Small intestine (tissue), 7 donors: ENCODE data around the gene LYVE1. TPM values are rescaled to one million over a fixed set of nuclear protein-coding genes. Genes with fewer than 3 reads are reported as not detected.
A peak's percentile ranks its signal among the peaks of the same experiment; 100 is the strongest.

Experiments
- DNase-seq, 2 donors: peaks; one replicate each; pipeline versions ENCODE4 v3.0.0 to v3.0.0-alpha.2; 2013
- FAIRE-seq: peaks from 2 replicates; lab custom pipeline; 2012; peaks lifted over from hg19 to GRCh38; lab: Jason Lieb, UNC
- H3K27ac ChIP-seq, 3 donors: one replicate each; pipeline ENCODE4 v1.5.1; 2013; ENCODE audit warnings: low read length in 2 of 3, mild to moderate bottlenecking in 2 of 3, control low read depth in 1 of 3, inconsistent platforms in 1 of 3, low read depth in 1 of 3, moderate library complexity in 1 of 3
- H3K27me3 ChIP-seq, 3 donors: one replicate each; pipeline ENCODE4 v1.6.1; 2013; ENCODE audit warnings: low read length in 3 of 3, inconsistent platforms in 1 of 3; ENCODE audit not compliant: control insufficient read depth in 3 of 3, insufficient read depth in 3 of 3
- H3K36me3 ChIP-seq, 3 donors: one replicate each; pipeline ENCODE4 v1.6.1; 2013; ENCODE audit warnings: low read length in 3 of 3, inconsistent platforms in 1 of 3, low read depth in 1 of 3, mild to moderate bottlenecking in 1 of 3, moderate library complexity in 1 of 3; ENCODE audit not compliant: control insufficient read depth in 3 of 3, insufficient read depth in 2 of 3
- H3K4me1 ChIP-seq, 3 donors: one replicate each; pipeline ENCODE4 v1.6.1; 2013; ENCODE audit warnings: low read length in 2 of 3, inconsistent platforms in 1 of 3, low read depth in 1 of 3, mild to moderate bottlenecking in 1 of 3, moderate library complexity in 1 of 3; ENCODE audit not compliant: control insufficient read depth in 3 of 3, insufficient read depth in 2 of 3
- H3K4me3 ChIP-seq, 3 donors: one replicate each; pipeline ENCODE4 v1.5.1; 2013; ENCODE audit warnings: low read length in 3 of 3, control low read depth in 1 of 3, inconsistent platforms in 1 of 3, low read depth in 1 of 3, mild to moderate bottlenecking in 1 of 3, moderate library complexity in 1 of 3
- H3K9me3 ChIP-seq, 2 donors: one replicate each; pipeline ENCODE4 v1.6.1; 2013; ENCODE audit warnings: low read depth in 1 of 2, low read length in 1 of 2; ENCODE audit not compliant: control insufficient read depth in 2 of 2, insufficient read depth in 1 of 2
- WGBS, 3 donors: extraction: QIAGEN DNeasy Blood & Tissue Kit; methylation state at CpG; one replicate each; pipeline ENCODE4 v1.1.7; 2013; 5-methylcytosine and 5-hydroxymethylcytosine counted together
- polyA plus RNA-seq, 4 donors: library from polyadenylated mRNA; stranded (reverse) in 3 of 4; unstranded in 1 of 4; fragments of 200-250 nt in 3 of 4; fragments of 120-200 nt in 1 of 4; gene quantifications; one replicate each; pipeline versions ENCODE4 v1.2.1 to v1.2.3, GENCODE V29; 2013
- donor health status: healthy with polysubstance abuse.
- donor health status: control.
- donor health status: control.
- donor health status: Bipolar disorder and iron deficiency.
- donor health status: healthy.

LYVE1 gene
- polyA plus RNA-seq, 4 donors = 1.1 to 119 (median 16.4) TPM

GRCh38 chr11:10606536-10607208 lies 38.2 kb upstream of the LYVE1 start:
- peaks cover 0 to 18% (median 0%) of the 10 kb centered on the region in 3 donors for H3K4me1 ChIP-seq
- H3K4me3 ChIP-seq = no peak overlapping the region
- H3K9me3 ChIP-seq = no peaks in the 10 kb centered on the region
- H3K36me3 ChIP-seq = peaks cover 0 to 11% (median 0%) of the 10 kb centered on the region in 3 donors
- peak overlapping the region in 2 of 3 donors; percentile 9 to 58 for H3K27ac ChIP-seq
- H3K27me3 ChIP-seq = no peaks in the 10 kb centered on the region
- FAIRE-seq = no peak
- WGBS, 3 donors = 57 to 69% (median 62%) methylated on average over 6 of the region's 6 CpGs
- DNase-seq = no peak

- no peaks in the 10 kb centered on the region for H3K9me3 ChIP-seq
- peaks cover 0 to 15% (median 0%) of the 10 kb centered on the region in 3 donors for H3K36me3 ChIP-seq
- FAIRE-seq = no peak
- 45 to 77% (median 71%) methylated on average over 6 of the region's 6 CpGs for WGBS, 3 donors
- peak in 1 of 2 donors; percentile 35 for DNase-seq
- no peaks in the 10 kb centered on the region for H3K27me3 ChIP-seq
- H3K4me1 ChIP-seq = peaks cover 0 to 18% (median 0%) of the 10 kb centered on the region in 3 donors
- H3K27ac ChIP-seq = peak overlapping the region in 2 of 3 donors; percentile 9 to 58
- H3K4me3 ChIP-seq = no peak overlapping the region
Observed at GRCh38 chr11:10605941-10606381, 37.5 kb upstream of the LYVE1 start.

- WGBS, 3 donors = 67 to 77% (median 76%) methylated on average over 3 of the region's 3 CpGs
- DNase-seq = no peak
- Histone ChIP-seq H3K27ac (peak overlapping the region in 1 of 3 donors; percentile 75), H3K36me3 (peaks cover 0 to 20% (median 0%) of the 10 kb centered on the region in 3 donors), H3K9me3 (no peaks in the 10 kb centered on the region), H3K27me3 (no peaks in the 10 kb centered on the region), H3K4me3 (no peak overlapping the region), H3K4me1 (peaks cover 0 to 18% (median 0%) of the 10 kb centered on the region in 3 donors)
- no peak for FAIRE-seq
Observed at GRCh38 chr11:10604798-10605197, 36.3 kb upstream of the LYVE1 start.

GRCh38 chr11:10604340-10604748 lies 35.9 kb upstream of the LYVE1 start:
- peaks cover 0 to 18% (median 0%) of the 10 kb centered on the region in 3 donors for H3K4me1 ChIP-seq
- FAIRE-seq (no peak), DNase-seq (no peak)
- no peaks in the 10 kb centered on the region for H3K27me3 ChIP-seq
- H3K9me3 ChIP-seq = no peaks in the 10 kb centered on the region
- peak overlapping the region in 2 of 3 donors; percentile 61 to 75 for H3K27ac ChIP-seq
- 44 to 56% (median 47%) methylated on average over 9 of the region's 9 CpGs for WGBS, 3 donors
- H3K4me3 ChIP-seq = no peak overlapping the region
- H3K36me3 ChIP-seq = peaks cover 0 to 20% (median 0%) of the 10 kb centered on the region in 3 donors

GRCh38 chr11:10603721-10604297 lies 35.3 kb upstream of the LYVE1 start:
- Histone ChIP-seq H3K4me1 (peaks cover 0 to 18% (median 0%) of the 10 kb centered on the region in 3 donors), H3K27me3 (no peaks in the 10 kb centered on the region), H3K27ac (peak overlapping the region in 2 of 3 donors; percentile 61 to 75), H3K36me3 (peaks cover 0 to 20% (median 0%) of the 10 kb centered on the region in 3 donors), H3K4me3 (no peak overlapping the region), H3K9me3 (no peaks in the 10 kb centered on the region)
- FAIRE-seq (no peak), DNase-seq (no peak)
- WGBS, 3 donors = 80 to 94% (median 88%) methylated on average over 5 of the region's 5 CpGs

- no peak for FAIRE-seq
- WGBS, 3 donors = 94 to 95% (median 94%) methylated on average over 12 of the region's 12 CpGs
- Histone ChIP-seq H3K27ac (no peak overlapping the region), H3K9me3 (no peaks in the 10 kb centered on the region), H3K36me3 (peaks cover 0 to 20% (median 0%) of the 10 kb centered on the region in 3 donors), H3K27me3 (no peaks in the 10 kb centered on the region), H3K4me1 (peaks cover 0 to 18% (median 0%) of the 10 kb centered on the region in 3 donors), H3K4me3 (no peak overlapping the region)
- no peak for DNase-seq
Observed at GRCh38 chr11:10602945-10603344, 34.5 kb upstream of the LYVE1 start.

GRCh38 chr11:10602366-10602765 lies 33.9 kb upstream of the LYVE1 start:
- FAIRE-seq = no peak
- 87 to 93% (median 88%) methylated on average over 7 of the region's 7 CpGs for WGBS, 3 donors

GRCh38 chr11:10601837-10602236 lies 33.4 kb upstream of the LYVE1 start:
- DNase-seq = no peak
- H3K4me3 ChIP-seq = no peak overlapping the region
- no peak for FAIRE-seq
- peak overlapping the region in 1 of 3 donors; percentile 3 for H3K27ac ChIP-seq
- no peaks in the 10 kb centered on the region for H3K27me3 ChIP-seq
- H3K9me3 ChIP-seq = no peaks in the 10 kb centered on the region
- peaks cover 0 to 15% (median 0%) of the 10 kb centered on the region in 3 donors for H3K36me3 ChIP-seq
- 63 to 80% (median 80%) methylated on average over 6 of the region's 6 CpGs for WGBS, 3 donors
- H3K4me1 ChIP-seq = peaks cover 0 to 14% (median 0%) of the 10 kb centered on the region in 3 donors

More at GRCh38 chr11:10602366-10602765, 33.9 kb upstream of the LYVE1 start:
- Histone ChIP-seq H3K4me3 (no peak overlapping the region), H3K9me3 (no peaks in the 10 kb centered on the region), H3K36me3 (peaks cover 0 to 18% (median 0%) of the 10 kb centered on the region in 3 donors), H3K27ac (peak overlapping the region in 1 of 3 donors; percentile 3), H3K27me3 (no peaks in the 10 kb centered on the region), H3K4me1 (peaks cover 0 to 18% (median 0%) of the 10 kb centered on the region in 3 donors)
- no peak for DNase-seq
